ENCODE measurements around the gene MTRF1.

DNA sequence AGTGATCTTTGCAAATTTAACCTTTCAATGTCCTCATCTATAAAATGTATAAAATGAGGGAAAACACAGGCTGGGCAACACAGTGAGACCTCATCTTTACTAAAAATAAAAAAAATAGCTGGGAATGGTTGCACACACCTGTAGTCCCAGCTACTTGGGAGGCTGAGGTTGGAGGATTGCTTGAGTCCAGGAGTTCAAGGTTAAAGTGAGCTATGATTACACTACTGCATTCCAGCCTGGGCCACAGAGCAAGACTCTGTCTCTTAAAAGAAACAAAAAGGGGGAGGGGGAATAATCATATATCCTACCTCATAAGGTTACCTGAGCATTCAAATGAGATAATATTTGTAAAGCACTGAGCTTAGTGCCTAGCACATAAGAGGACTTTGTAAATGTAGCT is 5.8 kb downstream of the MTRF1 start:
- no peak for TF ChIP-seq CTCF (conservative IDR thresholded peaks at IDR 0.05; ENCODE audit: low read length)
- no peak for TF ChIP-seq EZH2phosphoT487 (IDR thresholded peaks at IDR 0.05; ENCODE audit: borderline replicate concordance, low read depth, low read length)
